Esophagus mucosa (tissue), 1 donor: ENCODE data around the gene DEK. TPM values are rescaled to one million over a fixed set of nuclear protein-coding genes. Genes with fewer than 3 reads are reported as not detected.
"Not testable (repeated sequence)": the region's sequence is repeated elsewhere in the genome, so short reads cannot be mapped to it uniquely, and the experiment has no call there.

Source experiments
- ATAC-seq: fragments of 200-7000 bp; cut with Tn5 transposase; one replicate; pipeline ENCODE4 v1.9.1; 2020
- total RNA-seq: library from RNA; stranded (reverse); gene quantifications from one replicate; pipeline ENCODE4 v1.2.4, GENCODE V29; 2023
- donor health status: DM: yes; HTN: yes; CAD: no.

Gene DEK
- total RNA-seq, 1 donor from 2014 or later = 69.1 TPM

- ATAC-seq = no peak
These were observed 29.8 kb downstream of the DEK start for GRCh38 chr6:18234564-18234963.

- ATAC-seq = not testable (repeated sequence)
These were observed 30.6 kb downstream of the DEK start for GRCh38 chr6:18233770-18234169.

GRCh38 chr6:18231856-18232255 lies 32.5 kb downstream of the DEK start:
- not testable (repeated sequence) for ATAC-seq

- ATAC-seq = not testable (repeated sequence)
These were observed 35.7 kb downstream of the DEK start for GRCh38 chr6:18228590-18228989.

- ATAC-seq = not testable (repeated sequence)
These were observed 37.2 kb downstream of the DEK start for GRCh38 chr6:18227166-18227565.

- ATAC-seq = not testable (repeated sequence)
These were observed 37.8 kb downstream of the DEK start for GRCh38 chr6:18226451-18227105.

- ATAC-seq = no peak
These were observed 43.1 kb downstream of the DEK start for GRCh38 chr6:18221288-18221615.

- ATAC-seq = no peak
These were observed 44.7 kb downstream of the DEK start for GRCh38 chr6:18219591-18219990.

- ATAC-seq = no peak
These were observed 46.1 kb downstream of the DEK start for GRCh38 chr6:18218233-18218632.

- no peak for ATAC-seq
These were observed 47.9 kb downstream of the DEK start for GRCh38 chr6:18216411-18216810.

- no peak for ATAC-seq
These were observed 48.9 kb downstream of the DEK start for GRCh38 chr6:18215436-18215835.

GRCh38 chr6:18214003-18214402 lies 50.3 kb downstream of the DEK start:
- no peak for ATAC-seq

GRCh38 chr6:18213439-18213838 lies 50.9 kb downstream of the DEK start:
- ATAC-seq = no peak

GRCh38 chr6:18212231-18212630 lies 52.1 kb downstream of the DEK start:
- ATAC-seq = no peak

GRCh38 chr6:18211338-18211737 lies 53.0 kb downstream of the DEK start:
- ATAC-seq = no peak

GRCh38 chr6:18210707-18211106 lies 53.6 kb downstream of the DEK start:
- ATAC-seq = no peak

GRCh38 chr6:18209539-18210197 lies 54.7 kb downstream of the DEK start:
- no peak for ATAC-seq

GRCh38 chr6:18208778-18209177 lies 55.6 kb downstream of the DEK start:
- ATAC-seq = not testable (repeated sequence)

- no peak for ATAC-seq
These were observed 56.4 kb downstream of the DEK start for GRCh38 chr6:18207949-18208348.

GRCh38 chr6:18207438-18207837 lies 56.9 kb downstream of the DEK start:
- ATAC-seq = no peak

- no peak for ATAC-seq
These were observed 57.7 kb downstream of the DEK start for GRCh38 chr6:18206591-18206990.

- no peak for ATAC-seq
These were observed 59.6 kb downstream of the DEK start for GRCh38 chr6:18204691-18205090.

- ATAC-seq = no peak
These were observed 60.5 kb downstream of the DEK start for GRCh38 chr6:18203786-18204185.

- ATAC-seq = no peak
These were observed 72.3 kb downstream of the DEK start for GRCh38 chr6:18192026-18192425.

- ATAC-seq = no peak
These were observed 75.1 kb downstream of the DEK start for GRCh38 chr6:18189196-18189595.
